Ovary (tissue), 3 donors: ENCODE results near the gene CYGB.

Experiments used
- CTCF ChIP-seq, 3 donors: fragments of 450-650 bp in 2 of 3; fragments of 200-600 bp in 1 of 3; IDR thresholded peaks; one replicate each; pipeline versions ENCODE4 v1.5.1 to v1.8.0; 2016 to 2022; ENCODE audit warnings: antibody characterized with exemption in 3 of 3, mild to moderate bottlenecking in 1 of 3
- EP300 ChIP-seq: sonication (generic); formaldehyde crosslinking; IDR thresholded peaks from one replicate; pipeline ENCODE4 v1.6.1; 2017; ENCODE audit warnings: antibody characterized with exemption
- POLR2A ChIP-seq: fragments of 450-650 bp; IDR thresholded peaks from one replicate; pipeline ENCODE4 v1.6.1; 2017; ENCODE audit warnings: antibody characterized with exemption, mild to moderate bottlenecking, moderate library complexity
- donor health status: DM: no; HTN: no; CAD: no.

GRCh38 chr17:76477576-76477975 lies 59.9 kb downstream of the CYGB start:
- no peak for TF ChIP-seq CTCF (IDR thresholded peaks at IDR 0.05)
- no peak for TF ChIP-seq POLR2A
- no peak for TF ChIP-seq EP300
